Sigmoid colon (tissue), 4 donors: ENCODE data around the gene ACTC1.

Experiments
- EP300 ChIP-seq, 4 donors: sonication (generic); formaldehyde crosslinking; IDR thresholded peaks; one replicate each; pipeline ENCODE4 v1.6.1; 2017; ENCODE audit warnings: antibody characterized with exemption in 4 of 4
- POLR2A ChIP-seq, 2 donors: fragments of 450-650 bp; IDR thresholded peaks; one replicate each; pipeline ENCODE4 v1.6.1; 2016; ENCODE audit warnings: antibody characterized with exemption in 2 of 2, mild to moderate bottlenecking in 2 of 2, moderate library complexity in 2 of 2
- POLR2AphosphoS5 ChIP-seq, 4 donors: sonication (generic); formaldehyde crosslinking; IDR thresholded peaks; one replicate each; pipeline ENCODE4 v1.6.1; 2017; ENCODE audit warnings: antibody characterized with exemption in 4 of 4
- TF ChIP-seq, protein P1 (sequence below), 4 experiments: fragments of 450-650 bp in 3 of 4; fragments of 200-600 bp in 1 of 4; IDR thresholded peaks; one replicate each; pipeline ENCODE4 v1.5.1; 2016 to 2019; ENCODE audit warnings: antibody characterized with exemption in 4 of 4, mild to moderate bottlenecking in 3 of 4, moderate library complexity in 2 of 4

DNA sequence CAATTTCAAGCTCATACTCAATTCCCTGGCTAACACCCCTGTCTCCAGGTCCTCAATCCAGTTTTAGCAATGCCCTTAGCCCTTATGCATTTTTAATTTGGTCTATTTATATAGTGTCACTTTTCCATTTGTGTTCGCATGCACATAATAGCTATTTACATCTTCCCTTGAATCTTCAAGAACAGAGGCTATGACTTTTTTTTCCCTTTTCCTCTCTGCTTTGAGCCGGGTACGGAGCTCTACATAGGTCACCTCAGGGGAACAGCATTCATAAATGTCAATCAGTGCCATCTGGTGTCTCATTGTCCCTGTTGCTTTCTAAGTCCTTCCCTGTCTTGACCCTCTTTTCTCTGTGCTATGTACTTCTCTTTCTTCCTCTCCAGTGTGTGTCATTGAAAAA, 26.5 kb upstream of the ACTC1 start:
- TF ChIP-seq POLR2A (IDR thresholded peaks at IDR 0.05) (no peak), POLR2AphosphoS5 (IDR thresholded peaks at IDR 0.05) (no peak), EP300 (IDR thresholded peaks at IDR 0.05) (no peak)
- TF ChIP-seq, protein P1, sequence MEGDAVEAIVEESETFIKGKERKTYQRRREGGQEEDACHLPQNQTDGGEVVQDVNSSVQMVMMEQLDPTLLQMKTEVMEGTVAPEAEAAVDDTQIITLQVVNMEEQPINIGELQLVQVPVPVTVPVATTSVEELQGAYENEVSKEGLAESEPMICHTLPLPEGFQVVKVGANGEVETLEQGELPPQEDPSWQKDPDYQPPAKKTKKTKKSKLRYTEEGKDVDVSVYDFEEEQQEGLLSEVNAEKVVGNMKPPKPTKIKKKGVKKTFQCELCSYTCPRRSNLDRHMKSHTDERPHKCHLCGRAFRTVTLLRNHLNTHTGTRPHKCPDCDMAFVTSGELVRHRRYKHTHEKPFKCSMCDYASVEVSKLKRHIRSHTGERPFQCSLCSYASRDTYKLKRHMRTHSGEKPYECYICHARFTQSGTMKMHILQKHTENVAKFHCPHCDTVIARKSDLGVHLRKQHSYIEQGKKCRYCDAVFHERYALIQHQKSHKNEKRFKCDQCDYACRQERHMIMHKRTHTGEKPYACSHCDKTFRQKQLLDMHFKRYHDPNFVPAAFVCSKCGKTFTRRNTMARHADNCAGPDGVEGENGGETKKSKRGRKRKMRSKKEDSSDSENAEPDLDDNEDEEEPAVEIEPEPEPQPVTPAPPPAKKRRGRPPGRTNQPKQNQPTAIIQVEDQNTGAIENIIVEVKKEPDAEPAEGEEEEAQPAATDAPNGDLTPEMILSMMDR (IDR thresholded peaks at IDR 0.05): no peak
